ENCODE data around the gene EIF3A. TPM values are rescaled to one million over a fixed set of nuclear protein-coding genes. Genes with fewer than 3 reads are reported as not detected.
"Not testable (repeated sequence)": the region's sequence is repeated elsewhere in the genome, so short reads cannot be mapped to it uniquely, and the experiment has no call there.

Gene EIF3A
- total RNA-seq, 3 donors from 2014 or later: 188 to 194 (median 194) TPM

DNA sequence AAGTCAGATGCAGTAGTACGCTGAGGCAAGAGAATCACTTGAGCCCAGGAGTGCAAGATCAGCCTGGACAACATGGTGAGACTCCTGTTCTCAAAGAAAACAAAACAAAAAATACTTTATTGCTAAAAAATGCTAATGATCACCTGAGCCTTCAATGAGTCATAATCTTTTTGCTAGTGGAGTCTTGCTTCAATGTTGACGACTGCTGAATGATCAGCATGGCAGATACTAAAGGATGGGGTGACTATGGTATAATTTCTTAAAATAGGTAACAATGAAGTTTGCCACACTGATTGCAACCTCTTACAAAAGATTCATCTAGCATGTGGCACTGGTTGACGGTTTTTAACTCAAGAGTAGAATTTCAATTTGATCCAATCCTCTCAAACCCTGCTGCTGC is 28.8 kb downstream of the EIF3A start:
- H3K4me3 Mint-ChIP-seq: no peak overlapping the region
- peaks cover 10% of the 10 kb centered on the region for H3K4me1 Mint-ChIP-seq (ENCODE audit: low read depth)
- no peaks in the 10 kb centered on the region for H3K27me3 Mint-ChIP-seq (ENCODE audit: low read depth)
- ATAC-seq (no peak), DNase-seq (no peak)
- no peaks in the 10 kb centered on the region for H3K9me3 Mint-ChIP-seq
- H3K36me3 Mint-ChIP-seq (ENCODE audit: insufficient read depth): peaks cover 59% of the 10 kb centered on the region

- DNase-seq: no peak
- Mint-ChIP-seq H3K36me3 (ENCODE audit: insufficient read depth) (peaks cover 63% of the 10 kb centered on the region), H3K4me1 (ENCODE audit: low read depth) (peaks cover 13% of the 10 kb centered on the region), H3K27me3 (ENCODE audit: low read depth) (no peaks in the 10 kb centered on the region), H3K4me3 (no peak overlapping the region), H3K9me3 (no peaks in the 10 kb centered on the region)
- ATAC-seq: no peak
These were observed 30.8 kb downstream of the EIF3A start for GRCh38 chr10:119049777-119050176.

DNA sequence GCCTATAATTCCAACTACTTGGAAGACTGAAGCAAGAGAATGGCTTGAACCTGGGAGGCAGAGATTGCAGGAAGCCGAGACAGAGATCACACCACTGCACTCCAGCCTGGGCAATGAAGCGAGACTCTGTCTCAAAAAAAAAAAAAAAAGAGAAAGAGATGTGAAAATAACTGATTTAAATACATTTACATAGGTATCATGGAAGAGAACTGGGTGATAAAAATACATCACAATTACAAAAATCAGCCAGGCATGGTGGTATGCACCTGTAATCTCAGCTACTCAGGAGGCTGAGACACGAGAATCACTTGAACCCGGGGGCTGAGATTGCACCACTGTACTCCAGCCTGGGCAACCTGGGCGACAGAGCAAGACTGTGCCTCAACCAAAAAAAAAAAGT is 31.3 kb downstream of the EIF3A start:
- no peaks in the 10 kb centered on the region for H3K27me3 Mint-ChIP-seq (ENCODE audit: low read depth)
- no peak for ATAC-seq
- H3K4me3 Mint-ChIP-seq: no peak overlapping the region
- peaks cover 13% of the 10 kb centered on the region for H3K4me1 Mint-ChIP-seq (ENCODE audit: low read depth)
- no peaks in the 10 kb centered on the region for H3K9me3 Mint-ChIP-seq
- peaks cover 63% of the 10 kb centered on the region for H3K36me3 Mint-ChIP-seq (ENCODE audit: insufficient read depth)
- no peak for DNase-seq

DNA sequence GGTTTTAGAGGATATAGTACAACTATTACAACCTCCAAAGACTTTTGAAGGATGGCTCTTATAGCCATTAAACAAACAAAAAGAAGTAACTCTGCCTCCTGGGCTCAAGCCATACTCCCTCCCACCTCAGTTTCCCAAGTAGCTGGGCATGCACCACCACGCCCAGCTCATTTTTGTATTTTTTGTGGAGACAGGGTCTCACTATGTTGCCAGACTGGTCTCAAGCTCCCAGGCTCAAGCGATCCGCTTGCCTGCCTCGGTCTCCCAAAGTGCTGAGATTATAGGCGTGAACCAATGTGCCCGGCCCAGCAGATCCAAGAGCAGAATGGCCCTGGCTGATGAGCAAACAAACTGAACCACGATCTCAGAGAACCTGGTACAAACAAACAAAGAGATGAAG is 35.1 kb downstream of the EIF3A start:
- peaks cover 54% of the 10 kb centered on the region for H3K36me3 Mint-ChIP-seq (ENCODE audit: insufficient read depth)
- peaks cover 16% of the 10 kb centered on the region for H3K4me1 Mint-ChIP-seq (ENCODE audit: low read depth)
- H3K27me3 Mint-ChIP-seq (ENCODE audit: low read depth): no peaks in the 10 kb centered on the region
- no peak for DNase-seq
- no peaks in the 10 kb centered on the region for H3K9me3 Mint-ChIP-seq
- no peak for ATAC-seq
- H3K4me3 Mint-ChIP-seq: no peak overlapping the region

- DNase-seq (no peak), ATAC-seq (no peak)
- peaks cover 53% of the 10 kb centered on the region for H3K36me3 Mint-ChIP-seq (ENCODE audit: insufficient read depth)
- no peaks in the 10 kb centered on the region for H3K9me3 Mint-ChIP-seq
- H3K4me3 Mint-ChIP-seq: no peak overlapping the region
- peaks cover 12% of the 10 kb centered on the region for H3K4me1 Mint-ChIP-seq (ENCODE audit: low read depth)
- no peaks in the 10 kb centered on the region for H3K27me3 Mint-ChIP-seq (ENCODE audit: low read depth)
These were observed 38.4 kb downstream of the EIF3A start for GRCh38 chr10:119042169-119042568.

DNA sequence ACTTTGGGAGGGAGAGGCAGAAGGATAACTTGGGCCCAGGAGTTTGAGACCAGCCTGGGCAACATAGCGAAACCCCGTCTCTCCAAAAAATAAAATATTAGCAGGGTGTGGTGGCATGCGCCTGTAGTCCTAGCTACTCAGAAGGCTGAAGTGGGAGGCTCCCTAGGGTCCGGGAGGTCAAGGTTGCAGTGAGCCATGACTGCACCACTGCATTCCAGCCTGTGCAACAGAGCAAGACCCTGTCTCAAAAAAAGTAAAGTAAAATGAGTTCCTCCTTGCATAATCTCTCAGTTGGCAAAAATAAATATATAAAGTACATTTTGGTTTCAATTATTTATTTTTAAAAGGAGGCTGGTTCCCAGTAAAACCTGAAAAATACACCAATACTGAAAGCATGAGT is 39.3 kb downstream of the EIF3A start:
- Mint-ChIP-seq H3K4me3 (no peak overlapping the region), H3K27me3 (ENCODE audit: low read depth) (no peaks in the 10 kb centered on the region), H3K9me3 (no peaks in the 10 kb centered on the region), H3K36me3 (ENCODE audit: insufficient read depth) (peaks cover 56% of the 10 kb centered on the region), H3K4me1 (ENCODE audit: low read depth) (peaks cover 12% of the 10 kb centered on the region)
- ATAC-seq (peak in 1 of 2 donors; percentile 14), DNase-seq (no peak)

DNA sequence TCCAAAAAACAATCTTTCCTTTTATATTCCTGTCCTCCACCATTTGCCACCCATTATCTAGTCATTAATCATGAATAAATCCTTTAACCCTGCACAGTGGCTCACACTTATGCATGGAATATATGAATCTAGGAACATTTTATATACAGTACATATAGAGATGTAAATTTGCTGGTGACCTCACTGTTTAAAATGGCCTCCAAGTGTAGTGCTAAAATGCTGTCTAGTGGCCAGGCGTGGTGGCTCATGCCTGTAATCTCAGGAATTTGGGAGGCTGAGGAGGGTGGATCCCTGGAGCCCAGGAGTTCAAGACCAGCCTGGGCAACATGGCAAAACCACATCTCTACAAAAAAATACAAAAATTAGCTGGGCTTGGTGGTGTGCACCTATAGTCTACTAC is 41.5 kb downstream of the EIF3A start:
- Mint-ChIP-seq H3K36me3 (ENCODE audit: insufficient read depth) (peaks cover 50% of the 10 kb centered on the region), H3K27me3 (ENCODE audit: low read depth) (no peaks in the 10 kb centered on the region), H3K4me3 (no peak overlapping the region), H3K9me3 (no peaks in the 10 kb centered on the region), H3K4me1 (ENCODE audit: low read depth) (peaks cover 11% of the 10 kb centered on the region)
- ATAC-seq (no peak), DNase-seq (no peak)

GRCh38 chr10:119031496-119032059 is 49.0 kb downstream of the EIF3A start:
- Mint-ChIP-seq H3K9me3 (no peaks in the 10 kb centered on the region), H3K4me1 (ENCODE audit: low read depth) (peaks cover 17% of the 10 kb centered on the region), H3K4me3 (no peak overlapping the region), H3K27me3 (ENCODE audit: low read depth) (no peaks in the 10 kb centered on the region), H3K36me3 (ENCODE audit: insufficient read depth) (peaks cover 21% of the 10 kb centered on the region)
- no peak for DNase-seq
- no peak for ATAC-seq

- Mint-ChIP-seq H3K4me1 (ENCODE audit: low read depth) (peaks cover 17% of the 10 kb centered on the region), H3K4me3 (peak overlapping the region; percentile 64), H3K9me3 (no peaks in the 10 kb centered on the region), H3K27me3 (ENCODE audit: low read depth) (no peaks in the 10 kb centered on the region), H3K36me3 (ENCODE audit: insufficient read depth) (peaks cover 19% of the 10 kb centered on the region)
- DNase-seq (peak; percentile 26), ATAC-seq (peak; percentile 56 to 61)
These were observed 50.0 kb downstream of the EIF3A start for GRCh38 chr10:119030421-119031250.

DNA sequence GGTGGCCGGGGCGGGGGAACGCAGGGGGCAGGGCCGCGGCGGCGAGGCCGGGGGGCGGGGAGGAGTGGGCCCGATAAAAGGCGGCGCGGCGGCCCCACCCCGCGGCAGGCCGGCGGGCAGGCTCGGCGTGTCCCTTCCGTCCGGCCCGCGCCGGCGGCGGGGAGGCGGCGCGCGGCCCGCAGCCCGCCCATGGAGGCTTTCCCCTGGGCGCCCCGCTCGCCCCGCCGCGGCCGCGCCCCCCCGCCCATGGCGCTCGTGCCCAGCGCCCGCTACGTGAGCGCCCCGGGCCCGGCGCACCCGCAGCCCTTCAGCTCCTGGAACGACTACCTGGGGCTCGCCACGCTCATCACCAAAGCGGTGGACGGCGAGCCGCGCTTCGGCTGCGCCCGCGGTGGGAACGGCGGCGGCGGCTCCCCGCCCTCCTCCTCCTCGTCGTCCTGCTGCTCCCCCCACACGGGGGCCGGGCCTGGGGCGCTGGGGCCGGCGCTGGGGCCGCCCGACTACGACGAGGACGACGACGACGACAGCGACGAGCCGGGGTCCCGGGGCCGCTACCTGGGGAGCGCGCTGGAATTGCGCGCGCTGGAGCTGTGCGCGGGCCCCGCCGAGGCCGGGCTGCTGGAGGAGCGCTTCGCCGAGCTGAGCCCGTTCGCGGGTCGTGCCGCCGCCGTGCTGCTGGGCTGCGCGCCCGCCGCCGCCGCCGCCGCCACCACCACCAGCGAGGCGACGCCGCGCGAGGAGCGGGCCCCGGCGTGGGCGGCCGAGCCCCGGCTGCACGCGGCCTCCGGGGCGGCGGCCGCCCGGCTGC is 50.8 kb downstream of the EIF3A start, which contains the start of gene NANOS1:
Gene NANOS1, plus strand, starts transcription at position 102 of the 808 bp plus-strand sequence. Its CDS starts 88 bp downstream, at position 190.
- Mint-ChIP-seq H3K36me3 (ENCODE audit: insufficient read depth) (peaks cover 19% of the 10 kb centered on the region), H3K27me3 (ENCODE audit: low read depth) (no peaks in the 10 kb centered on the region), H3K4me1 (ENCODE audit: low read depth) (peaks cover 17% of the 10 kb centered on the region), H3K9me3 (no peaks in the 10 kb centered on the region), H3K4me3 (peak within 1 kb of the TSS; percentile 74)
- ATAC-seq (peak; percentile 32 to 33), DNase-seq (peak; percentile 8)

DNA sequence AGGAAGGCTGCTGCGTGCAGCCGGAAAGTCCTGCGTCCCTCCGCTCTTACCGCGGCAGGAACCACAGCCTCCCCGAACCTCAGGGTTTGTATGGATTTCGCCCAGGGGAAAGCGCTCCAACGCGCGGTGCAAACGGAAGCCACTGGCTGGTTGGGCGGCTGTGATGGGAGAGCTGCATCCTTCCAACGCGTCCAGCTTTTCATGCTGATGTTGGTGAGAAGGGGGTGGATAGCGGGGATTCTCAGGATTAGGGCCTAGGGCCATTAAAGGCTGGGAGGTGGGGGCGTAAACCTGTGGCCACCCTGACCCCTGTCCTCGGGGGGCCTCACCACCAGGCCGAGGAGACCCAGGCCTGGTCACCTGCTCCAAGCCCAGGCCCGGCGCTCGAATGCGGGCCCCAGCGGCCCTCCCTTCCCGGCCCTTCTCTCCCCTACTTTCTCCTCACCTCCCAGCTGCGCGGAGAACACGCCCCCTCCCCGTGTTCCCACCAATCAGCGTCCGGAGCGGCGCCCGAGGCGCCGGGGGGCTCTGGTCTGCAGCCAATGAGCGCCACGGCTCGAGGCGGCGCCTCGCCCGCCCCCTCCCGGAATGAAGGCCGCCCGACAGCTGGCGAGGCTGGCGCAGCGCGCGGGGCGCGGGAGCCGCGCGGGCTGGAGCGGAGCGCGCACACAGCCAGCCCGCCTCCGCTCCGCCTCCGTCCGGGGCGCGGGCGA is 51.6 kb downstream of the EIF3A start:
- ATAC-seq (peak; percentile 71 to 77), DNase-seq (peak; percentile 82)
- H3K36me3 Mint-ChIP-seq (ENCODE audit: insufficient read depth): peaks cover 11% of the 10 kb centered on the region
- H3K27me3 Mint-ChIP-seq (ENCODE audit: low read depth): no peaks in the 10 kb centered on the region
- no peaks in the 10 kb centered on the region for H3K9me3 Mint-ChIP-seq
- peak overlapping the region; percentile 74 for H3K4me3 Mint-ChIP-seq
- H3K4me1 Mint-ChIP-seq (ENCODE audit: low read depth): peaks cover 15% of the 10 kb centered on the region

- Mint-ChIP-seq H3K4me3 (peak overlapping the region; percentile 74), H3K4me1 (ENCODE audit: low read depth) (peaks cover 15% of the 10 kb centered on the region)
- not testable (repeated sequence) for H3K9me3 Mint-ChIP-seq; DNase-seq; ATAC-seq; H3K27me3 Mint-ChIP-seq (ENCODE audit: low read depth); H3K36me3 Mint-ChIP-seq (ENCODE audit: insufficient read depth)
These were observed 52.1 kb downstream of the EIF3A start for GRCh38 chr10:119028445-119028899.

- no peak overlapping the region for H3K4me3 Mint-ChIP-seq
- H3K27me3 Mint-ChIP-seq (ENCODE audit: low read depth): no peaks in the 10 kb centered on the region
- no peaks in the 10 kb centered on the region for H3K9me3 Mint-ChIP-seq
- no peaks in the 10 kb centered on the region for H3K36me3 Mint-ChIP-seq (ENCODE audit: insufficient read depth)
- peaks cover 9% of the 10 kb centered on the region for H3K4me1 Mint-ChIP-seq (ENCODE audit: low read depth)
- no peak for ATAC-seq
- DNase-seq: no peak
These were observed 54.1 kb downstream of the EIF3A start for GRCh38 chr10:119026301-119027110.

Data from activated T-cell treated with anti-CD3 and anti-CD28 coated beads, Interleukin-2, amount 50 U/mL, for 4 hours (primary cell).